Measurements from ENCODE around the gene TYK2.

TYK2 gene

DNA sequence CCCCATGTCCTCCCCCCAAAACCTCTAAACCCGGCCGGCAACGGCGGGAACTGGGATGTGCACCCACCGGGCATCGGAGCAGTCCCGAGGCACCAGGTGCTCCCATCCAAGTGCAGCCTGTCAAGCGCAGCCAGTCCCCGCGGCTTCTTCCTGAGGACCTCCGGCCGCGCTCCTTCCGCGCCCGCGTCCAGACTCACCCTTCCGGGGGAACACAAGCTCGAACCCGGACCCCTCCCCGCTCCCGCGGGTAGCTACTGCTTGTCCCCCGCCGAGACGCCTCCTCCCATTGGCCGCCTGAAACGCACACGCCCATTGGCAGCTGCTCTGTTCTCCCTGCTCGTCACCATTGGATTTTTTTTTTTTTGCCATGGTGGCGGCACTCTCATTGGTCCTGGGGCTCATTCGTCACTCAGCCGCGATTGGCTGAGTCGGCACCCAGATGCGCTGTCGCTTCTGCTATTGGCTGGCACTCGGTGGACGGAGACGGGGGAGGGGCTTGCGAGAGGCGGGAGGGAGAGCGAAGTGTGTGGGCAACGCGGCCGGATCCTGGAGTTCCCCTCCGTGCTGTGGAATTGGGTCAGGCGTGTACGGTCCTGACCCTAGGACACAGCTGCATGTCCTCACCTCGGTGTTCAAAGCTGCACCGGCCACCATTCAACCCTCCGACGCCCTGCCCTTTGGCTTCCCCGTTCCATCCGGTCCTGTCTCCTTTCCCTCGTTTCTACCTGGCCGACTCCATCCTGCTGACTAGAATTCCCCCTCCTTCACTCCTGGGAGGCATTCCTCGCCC is at the start of gene TYK2:
TSS of gene TYK2 (minus strand) at position 260 of the 790 bp plus-strand sequence. CDS start 2,166 bp downstream, outside the sequence.
- in situ Hi-C loops (cut with HindIII; ENCODE audit: low sequenced_read_pairs), result no loop called here
- DNase-seq (ENCODE audit: low read depth), result peak; percentile 97
- H3K4me3 ChIP-seq (ENCODE audit: low read depth, low read length), result peak within 1 kb of the TSS; percentile 82
- TF ChIP-seq, protein P1, sequence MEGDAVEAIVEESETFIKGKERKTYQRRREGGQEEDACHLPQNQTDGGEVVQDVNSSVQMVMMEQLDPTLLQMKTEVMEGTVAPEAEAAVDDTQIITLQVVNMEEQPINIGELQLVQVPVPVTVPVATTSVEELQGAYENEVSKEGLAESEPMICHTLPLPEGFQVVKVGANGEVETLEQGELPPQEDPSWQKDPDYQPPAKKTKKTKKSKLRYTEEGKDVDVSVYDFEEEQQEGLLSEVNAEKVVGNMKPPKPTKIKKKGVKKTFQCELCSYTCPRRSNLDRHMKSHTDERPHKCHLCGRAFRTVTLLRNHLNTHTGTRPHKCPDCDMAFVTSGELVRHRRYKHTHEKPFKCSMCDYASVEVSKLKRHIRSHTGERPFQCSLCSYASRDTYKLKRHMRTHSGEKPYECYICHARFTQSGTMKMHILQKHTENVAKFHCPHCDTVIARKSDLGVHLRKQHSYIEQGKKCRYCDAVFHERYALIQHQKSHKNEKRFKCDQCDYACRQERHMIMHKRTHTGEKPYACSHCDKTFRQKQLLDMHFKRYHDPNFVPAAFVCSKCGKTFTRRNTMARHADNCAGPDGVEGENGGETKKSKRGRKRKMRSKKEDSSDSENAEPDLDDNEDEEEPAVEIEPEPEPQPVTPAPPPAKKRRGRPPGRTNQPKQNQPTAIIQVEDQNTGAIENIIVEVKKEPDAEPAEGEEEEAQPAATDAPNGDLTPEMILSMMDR (IDR thresholded peaks at IDR 0.05; ENCODE audit: low read depth, low read length, missing control alignments), result no peak

DNA sequence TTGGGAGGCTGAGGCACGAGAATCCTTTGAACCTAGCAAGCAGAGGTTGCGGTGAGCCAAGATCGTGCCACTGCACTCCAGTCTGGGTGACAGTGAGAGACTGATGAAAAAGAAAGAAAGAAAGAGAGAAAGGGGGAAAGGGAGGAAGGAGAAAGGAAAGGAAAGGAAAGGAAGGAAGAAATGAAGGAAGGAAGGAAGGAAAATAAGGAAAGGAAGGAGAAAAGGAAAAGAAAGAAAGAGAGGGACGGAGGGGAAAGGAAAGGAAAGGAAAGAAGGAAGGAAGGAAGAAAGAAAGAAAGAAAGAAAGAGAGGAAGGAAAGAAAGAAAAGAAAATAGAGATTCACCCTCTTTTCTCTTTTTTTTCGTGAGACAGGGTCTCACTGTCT is 48.6 kb upstream of the TYK2 start:
- no peak overlapping the region for H3K4me3 ChIP-seq (ENCODE audit: low read depth, low read length)
- in situ Hi-C loops (cut with HindIII; ENCODE audit: low sequenced_read_pairs), result no loop called here
- TF ChIP-seq, protein P1 (IDR thresholded peaks at IDR 0.05; ENCODE audit: low read depth, low read length, missing control alignments), result no peak
- no peak for DNase-seq (ENCODE audit: low read depth)

- in situ Hi-C loops (cut with HindIII; ENCODE audit: low sequenced_read_pairs), result no loop called here
- TF ChIP-seq, protein P1 (IDR thresholded peaks at IDR 0.05; ENCODE audit: low read depth, low read length, missing control alignments), result no peak
- no peak overlapping the region for H3K4me3 ChIP-seq (ENCODE audit: low read depth, low read length)
- DNase-seq (ENCODE audit: low read depth), result no peak
Observed at GRCh38 chr19:10427169-10427568, 46.8 kb upstream of the TYK2 start.

DNA sequence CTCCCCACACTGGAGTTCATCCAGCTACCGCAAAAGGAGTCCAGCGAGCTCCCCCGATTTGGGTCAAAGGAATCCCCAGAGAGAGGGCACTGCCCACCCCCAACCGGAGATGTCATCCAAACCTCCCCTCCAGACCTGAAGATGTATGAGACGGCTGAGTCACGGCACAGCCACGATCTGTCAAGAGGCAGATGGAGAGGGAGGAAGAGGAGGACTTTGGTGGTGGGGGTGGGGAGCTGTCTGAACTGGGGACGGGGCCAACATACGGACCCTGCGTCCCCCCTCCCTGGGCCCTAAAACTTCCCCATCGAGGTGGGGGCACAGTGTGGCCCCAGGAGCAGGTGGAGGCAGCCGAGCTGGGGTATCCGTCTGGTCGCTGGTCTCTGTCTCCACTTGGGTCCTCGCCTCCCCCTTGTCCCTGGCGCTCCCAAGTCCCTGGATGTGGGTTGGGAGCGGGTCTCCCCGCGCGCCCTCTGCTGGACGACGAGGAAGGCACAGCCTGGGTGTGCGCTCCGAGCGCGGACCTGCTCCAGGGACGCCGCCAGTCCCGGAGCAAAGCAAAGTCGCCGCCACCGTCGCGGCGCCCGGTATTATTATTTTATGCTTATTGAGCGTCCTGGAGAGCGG is 43.8 kb upstream of the TYK2 start:
- TF ChIP-seq, protein P1 (IDR thresholded peaks at IDR 0.05; ENCODE audit: low read depth, low read length, missing control alignments), result peak; percentile 90
- peak overlapping the region; percentile 17 for H3K4me3 ChIP-seq (ENCODE audit: low read depth, low read length)
- no peak for DNase-seq (ENCODE audit: low read depth)
- in situ Hi-C loops (cut with HindIII; ENCODE audit: low sequenced_read_pairs), result no loop called here

DNA sequence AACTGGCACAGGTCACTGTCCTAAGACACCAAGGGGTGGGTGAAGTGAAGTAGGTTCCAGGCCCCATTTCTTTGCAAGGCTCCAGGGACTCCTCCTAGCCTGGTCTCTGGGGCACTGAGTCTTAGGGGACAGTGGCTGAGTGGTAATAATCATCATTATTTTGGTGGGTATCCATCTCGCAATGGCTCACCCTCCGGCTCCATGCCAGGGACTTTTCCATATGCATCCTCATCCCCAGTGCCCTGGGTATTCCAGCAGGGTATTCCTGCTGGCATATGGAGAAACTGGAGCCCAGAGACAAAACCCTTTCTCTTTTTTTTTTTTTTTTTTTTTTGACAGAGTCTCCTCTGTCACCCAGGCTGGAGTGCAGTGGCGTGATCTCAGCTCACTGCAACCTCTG is 42.5 kb upstream of the TYK2 start:
- in situ Hi-C loops (cut with HindIII; ENCODE audit: low sequenced_read_pairs), result no loop called here
- TF ChIP-seq, protein P1 (IDR thresholded peaks at IDR 0.05; ENCODE audit: low read depth, low read length, missing control alignments), result no peak
- no peak overlapping the region for H3K4me3 ChIP-seq (ENCODE audit: low read depth, low read length)
- DNase-seq (ENCODE audit: low read depth), result no peak

- in situ Hi-C loops (cut with HindIII; ENCODE audit: low sequenced_read_pairs), result no loop called here
- no peak overlapping the region for H3K4me3 ChIP-seq (ENCODE audit: low read depth, low read length)
- TF ChIP-seq, protein P1 (IDR thresholded peaks at IDR 0.05; ENCODE audit: low read depth, low read length, missing control alignments), result no peak
- DNase-seq (ENCODE audit: low read depth), result no peak
Observed at GRCh38 chr19:10422046-10422461, 41.7 kb upstream of the TYK2 start.

All from astrocyte of the cerebellum (primary cell).